Measurements from ENCODE around the gene ITGAE.
A peak's percentile ranks its signal among the peaks of the same experiment; 100 is the strongest.

The ITGAE gene

DNA sequence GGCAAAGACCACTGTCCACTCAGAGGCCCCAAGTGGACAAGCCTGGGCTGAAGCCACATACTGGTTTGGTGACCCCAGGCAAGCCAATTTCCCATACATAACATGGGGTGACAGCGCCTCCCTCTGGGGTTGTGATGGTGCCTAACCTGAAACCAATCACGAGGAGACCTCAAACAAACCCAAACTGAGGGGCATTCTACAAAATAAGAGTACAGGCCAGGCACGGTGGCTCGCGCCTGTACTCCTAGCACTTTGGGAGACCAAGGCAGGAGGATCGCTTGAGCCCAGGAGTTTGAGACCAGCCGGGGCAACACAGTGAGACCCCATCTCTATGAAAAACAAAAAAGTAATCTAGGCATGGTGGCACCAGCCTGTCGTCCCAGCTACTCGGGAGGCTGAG, 108.6 kb downstream of the ITGAE start:
- no peak for DNase-seq

DNA sequence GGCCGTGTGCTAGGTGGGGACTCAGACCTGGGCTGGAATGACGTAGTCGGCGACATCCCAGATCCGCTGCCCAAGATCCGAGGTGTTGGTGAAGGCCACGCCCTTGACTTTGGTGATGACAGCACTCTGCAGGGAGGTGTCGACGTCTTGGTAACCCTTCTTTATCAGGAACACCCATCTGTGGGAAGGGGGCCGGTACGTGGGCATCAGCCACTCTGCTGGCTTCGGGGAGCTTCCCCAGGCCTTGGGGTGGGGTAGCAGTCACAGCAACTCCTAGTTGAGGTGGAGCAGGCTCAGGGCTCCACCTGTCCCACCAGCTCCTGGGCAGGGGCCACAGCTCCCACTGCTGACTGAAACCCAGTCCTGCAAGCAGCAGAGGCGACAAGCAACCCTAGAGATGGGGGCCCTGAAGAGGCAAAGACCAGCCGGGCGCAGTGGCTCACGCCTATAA, 109.3 kb downstream of the ITGAE start:
- no peak for DNase-seq

DNA sequence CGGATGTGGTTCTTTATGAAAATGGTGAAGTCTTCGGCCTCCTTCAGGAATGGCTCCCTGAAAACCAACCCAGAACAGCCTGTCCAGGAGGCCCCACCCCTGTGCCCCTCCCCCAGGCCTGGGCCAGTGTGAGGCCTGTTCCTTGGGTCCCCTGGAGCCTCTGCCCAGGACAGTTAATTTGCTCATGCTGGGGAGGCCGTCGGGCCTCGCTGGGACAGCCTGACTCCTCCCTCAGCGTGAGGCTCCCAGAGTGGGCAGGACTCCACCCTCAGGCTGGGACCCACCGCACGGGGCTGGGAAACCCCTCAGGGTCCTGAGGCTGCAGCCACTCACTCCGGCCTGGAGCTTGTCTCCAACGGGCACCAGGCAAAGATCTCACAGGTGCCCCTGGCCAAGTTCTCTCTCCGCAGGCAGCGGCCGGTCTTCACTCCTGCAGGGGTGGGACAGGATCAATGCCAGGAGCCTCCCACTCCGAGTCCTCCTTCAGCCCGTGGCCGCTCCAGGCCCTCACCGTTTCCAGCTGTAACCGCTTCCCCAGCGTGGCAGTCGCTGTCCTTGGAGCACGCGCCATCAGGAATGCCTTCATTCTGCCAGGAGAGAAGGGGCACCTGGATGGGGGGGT, 110.8 kb downstream of the ITGAE start:
- no peak for DNase-seq

DNA sequence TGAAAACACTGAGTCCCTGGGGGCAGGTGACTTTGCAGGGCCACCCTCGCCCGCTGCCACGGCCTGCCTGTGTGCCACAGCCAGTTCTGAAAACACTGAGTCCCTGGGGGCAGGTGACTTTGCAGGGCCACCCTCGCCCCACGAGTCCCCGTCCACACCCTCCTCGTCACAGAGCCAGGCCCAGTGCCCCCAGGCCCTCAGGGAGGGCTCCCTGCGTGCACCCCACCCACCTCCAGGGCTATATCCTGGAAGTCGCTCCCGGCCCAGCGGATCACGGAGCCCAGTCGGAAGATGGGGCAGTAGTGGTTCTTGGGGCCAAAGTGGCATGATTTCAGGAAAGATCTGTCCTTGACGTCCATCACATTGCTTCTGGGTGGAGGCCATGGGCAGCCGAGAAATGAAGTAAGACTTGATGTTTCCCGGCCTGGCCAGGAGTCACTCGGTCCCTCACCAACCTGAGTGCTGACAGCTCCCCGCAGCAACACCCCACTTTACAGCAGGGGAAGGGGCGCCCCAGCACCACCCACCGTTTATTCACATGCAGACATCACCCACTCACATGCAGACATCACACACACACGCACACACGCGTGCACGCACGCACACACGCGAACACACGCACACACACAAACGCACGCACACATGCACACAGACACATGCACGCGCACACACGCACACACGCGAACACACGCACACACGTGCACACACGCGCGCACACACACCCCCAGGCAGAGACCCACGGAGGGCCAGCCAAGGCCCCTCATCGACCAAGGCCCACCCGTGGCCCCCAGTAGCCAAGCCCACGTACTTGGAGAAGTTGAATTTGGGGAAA, 111.5 kb downstream of the ITGAE start:
- no peak for DNase-seq

DNA sequence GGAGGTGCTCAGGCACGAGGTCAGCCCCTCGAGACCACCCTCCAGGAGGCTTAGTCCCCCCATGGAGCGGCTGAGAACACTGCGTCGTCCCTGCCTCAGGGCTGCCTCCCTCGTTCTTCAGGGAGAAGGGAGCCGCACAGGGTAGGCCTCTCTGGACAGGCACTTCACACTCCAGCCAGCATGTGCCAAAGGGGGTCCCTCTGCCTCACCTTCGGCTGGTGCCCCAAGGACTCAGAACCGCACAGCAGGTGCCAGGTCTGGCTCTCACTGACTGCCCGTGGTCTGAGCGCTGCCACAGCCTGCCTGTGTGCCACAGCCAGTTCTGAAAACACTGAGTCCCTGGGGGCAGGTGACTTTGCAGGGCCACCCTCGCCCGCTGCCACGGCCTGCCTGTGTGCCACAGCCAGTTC, 112.1 kb downstream of the ITGAE start:
- DNase-seq: no peak

DNA sequence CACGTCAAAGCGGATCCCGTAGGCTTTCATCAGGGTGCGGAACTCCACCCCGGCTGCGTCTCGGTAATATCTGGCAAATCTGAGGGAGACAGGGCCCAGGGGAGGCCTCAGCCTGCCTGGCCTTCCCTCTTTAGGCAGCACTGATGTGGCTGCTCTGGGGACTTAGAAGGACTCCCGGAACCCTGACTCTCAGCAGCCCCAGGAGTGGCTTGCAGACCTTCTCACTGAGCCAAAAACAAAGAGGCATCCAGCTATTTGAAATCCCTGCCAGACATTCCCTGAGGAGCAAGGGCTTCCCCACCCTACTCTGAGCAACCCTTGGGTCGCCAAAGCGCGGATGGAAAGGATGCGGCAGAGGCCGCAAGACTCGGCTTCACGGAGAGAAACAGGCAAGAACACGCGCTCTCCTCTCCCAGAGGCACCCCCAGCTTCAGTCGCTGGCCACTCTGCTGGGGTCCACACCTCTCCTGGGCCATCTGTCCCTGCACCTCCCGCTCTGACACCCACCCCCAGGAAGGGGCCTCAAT, 112.9 kb downstream of the ITGAE start:
- DNase-seq: no peak

DNA sequence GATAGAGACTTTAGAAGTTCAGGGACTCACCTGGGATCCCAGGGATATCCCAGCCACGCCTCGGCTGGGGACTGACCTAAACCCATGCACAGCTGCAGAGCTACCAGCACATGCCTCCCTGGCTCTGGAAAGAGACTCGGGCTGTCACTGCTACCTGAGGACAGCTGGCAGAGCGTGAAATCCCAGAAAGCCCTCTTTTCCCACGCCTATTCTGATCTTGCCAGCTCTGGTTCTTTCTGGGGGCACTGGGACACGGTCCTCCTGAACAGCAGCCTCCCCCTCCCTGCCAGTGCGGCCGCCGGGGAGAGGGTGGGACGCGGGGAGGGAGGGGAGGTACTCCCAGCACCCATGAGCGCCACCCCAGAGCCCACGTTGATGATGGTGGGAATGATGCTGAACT, 115.8 kb downstream of the ITGAE start:
- DNase-seq: no peak

DNA sequence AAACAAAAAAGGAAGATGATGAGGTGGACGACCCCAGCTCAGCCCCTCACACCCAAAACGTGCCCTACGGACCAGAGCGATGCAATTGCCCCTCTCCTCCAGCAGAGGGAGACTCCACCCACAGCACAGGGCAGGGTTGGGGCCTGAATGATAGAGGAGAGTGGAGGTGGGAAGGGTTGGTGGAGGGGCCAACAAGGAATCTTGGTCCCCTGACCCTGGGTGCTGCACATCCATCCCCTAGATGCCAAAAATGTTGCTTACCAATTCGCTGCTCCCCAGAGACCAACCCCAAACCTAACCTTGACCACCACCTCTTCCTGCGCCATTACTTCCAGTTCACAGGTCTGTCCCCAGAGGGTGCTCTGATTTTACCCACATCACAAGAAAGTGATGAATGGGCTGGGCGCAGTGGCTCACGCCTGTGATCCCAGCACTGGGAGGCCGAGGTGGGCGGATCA, 117.9 kb downstream of the ITGAE start:
- DNase-seq: no peak

DNA sequence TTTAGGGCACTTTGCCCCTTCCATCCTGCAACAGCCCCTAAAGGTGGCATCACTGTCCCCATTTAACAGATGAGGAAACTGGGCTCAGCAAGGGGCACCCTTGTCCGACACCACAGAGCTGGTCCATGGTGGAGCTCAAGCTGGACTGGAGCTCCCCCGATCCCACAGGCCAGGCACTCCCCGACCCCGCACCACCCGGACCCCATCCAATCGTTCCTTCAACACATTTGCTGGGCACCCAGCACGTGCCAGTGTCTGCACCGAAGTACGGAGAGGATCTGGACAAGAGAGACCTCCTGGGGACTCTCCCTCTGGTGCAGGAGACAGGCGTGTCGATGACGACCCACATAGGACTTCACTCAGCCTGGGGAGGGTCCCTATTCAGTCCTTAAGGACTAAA, 119.0 kb downstream of the ITGAE start:
- DNase-seq: no peak

DNA sequence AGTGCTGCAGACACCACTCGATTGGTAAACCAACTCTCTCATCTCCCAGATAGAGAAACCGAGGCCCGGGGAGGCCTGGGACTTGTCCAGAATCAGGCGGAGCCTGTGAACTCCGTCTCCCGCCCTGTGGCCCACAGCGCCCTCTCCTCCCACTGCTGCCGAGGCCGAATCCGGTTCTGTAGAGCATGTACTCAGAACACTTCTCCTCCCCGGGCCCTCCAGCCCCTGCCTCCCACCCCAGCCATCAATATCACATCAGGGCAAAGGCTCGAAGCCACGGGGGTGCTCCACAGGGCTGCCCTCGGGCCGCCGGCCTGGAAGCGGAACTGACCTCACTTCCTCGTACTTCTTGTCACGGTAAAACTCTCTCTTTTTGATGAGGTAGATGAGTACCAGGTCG, 119.4 kb downstream of the ITGAE start:
- no peak for DNase-seq

DNA sequence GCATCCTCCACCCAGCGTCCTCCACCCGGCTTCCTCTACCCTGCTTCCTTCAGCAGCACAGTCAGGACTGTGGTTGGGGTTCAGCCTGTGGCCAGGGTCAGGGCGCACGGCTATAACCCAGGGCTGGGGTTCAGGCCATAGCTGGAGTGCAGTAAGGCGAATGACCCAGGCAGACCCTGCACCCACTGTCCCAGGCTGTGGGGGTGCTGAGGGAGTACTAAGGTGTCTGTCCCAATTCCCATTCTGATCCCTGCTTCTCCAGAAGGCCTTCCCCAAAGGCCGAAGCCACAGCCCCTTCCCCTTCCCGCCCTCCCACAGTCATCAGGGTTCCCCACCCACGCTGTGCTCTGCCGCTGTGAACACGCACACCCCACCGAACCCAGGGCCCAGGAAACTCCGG, 119.9 kb downstream of the ITGAE start:
- no peak for DNase-seq

DNA sequence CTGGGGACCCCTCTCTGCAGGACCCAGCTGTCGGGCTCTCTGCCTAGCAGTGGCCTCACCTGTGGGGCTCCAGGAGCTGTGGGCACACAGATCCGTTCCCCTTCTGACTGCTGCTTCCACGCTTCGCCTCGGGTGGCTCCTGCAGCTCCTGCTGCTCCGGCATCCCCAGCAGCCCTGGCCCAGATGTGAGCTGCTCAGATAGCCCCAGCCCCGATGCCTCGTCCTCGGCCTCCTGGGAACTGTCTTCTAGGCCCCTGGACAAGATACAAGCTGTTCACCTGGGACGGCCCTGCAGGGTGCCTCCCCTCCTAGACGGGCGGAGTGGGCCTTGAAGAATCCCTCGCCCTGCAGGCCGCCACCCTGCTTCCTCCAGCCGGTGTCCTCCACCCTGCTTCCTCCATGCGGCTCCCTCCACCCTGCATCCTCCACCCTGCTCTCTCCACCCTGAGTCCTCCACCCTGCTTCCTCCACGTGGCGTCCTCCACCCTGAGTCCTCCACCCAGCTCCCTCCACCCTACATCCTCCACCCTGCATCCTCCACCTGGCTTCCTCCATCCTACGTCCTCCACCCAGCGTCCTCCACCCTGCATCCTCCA, 121.4 kb downstream of the ITGAE start:
- no peak for DNase-seq

DNA sequence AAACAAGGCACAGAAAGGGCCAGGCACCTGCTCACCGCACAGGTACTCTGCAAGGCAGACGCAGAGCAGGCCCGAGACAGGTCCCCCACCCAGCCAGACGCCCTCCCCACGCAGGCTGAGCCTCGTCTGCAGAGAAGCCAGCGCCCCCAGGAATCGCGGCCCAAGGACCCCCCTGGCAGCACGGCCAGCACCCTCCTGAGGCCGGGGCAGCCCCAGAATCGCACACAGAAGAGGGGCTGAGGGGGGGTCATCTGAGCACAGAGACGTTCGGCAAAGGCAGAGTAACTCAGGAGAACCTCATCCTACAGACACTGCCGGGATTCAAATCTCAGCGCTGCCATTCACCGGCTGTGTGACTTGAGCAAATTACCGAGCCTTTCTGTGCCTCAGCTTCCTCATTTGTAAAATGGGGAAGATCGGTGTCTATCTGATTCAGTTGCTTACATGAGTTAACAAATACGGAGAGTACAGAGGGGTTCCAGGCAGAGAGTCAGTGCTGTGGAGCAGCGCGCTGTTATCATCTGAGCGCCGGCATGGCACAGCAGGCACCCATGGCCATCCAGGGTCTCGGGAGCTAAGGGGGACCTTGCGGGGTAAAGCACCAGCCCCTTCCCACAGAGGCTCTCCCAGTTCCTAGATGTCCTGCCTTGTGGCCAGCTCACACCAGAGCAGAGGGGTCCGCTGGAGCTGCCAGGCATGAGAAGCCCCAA, 122.0 kb downstream of the ITGAE start:
- DNase-seq: no peak

DNA sequence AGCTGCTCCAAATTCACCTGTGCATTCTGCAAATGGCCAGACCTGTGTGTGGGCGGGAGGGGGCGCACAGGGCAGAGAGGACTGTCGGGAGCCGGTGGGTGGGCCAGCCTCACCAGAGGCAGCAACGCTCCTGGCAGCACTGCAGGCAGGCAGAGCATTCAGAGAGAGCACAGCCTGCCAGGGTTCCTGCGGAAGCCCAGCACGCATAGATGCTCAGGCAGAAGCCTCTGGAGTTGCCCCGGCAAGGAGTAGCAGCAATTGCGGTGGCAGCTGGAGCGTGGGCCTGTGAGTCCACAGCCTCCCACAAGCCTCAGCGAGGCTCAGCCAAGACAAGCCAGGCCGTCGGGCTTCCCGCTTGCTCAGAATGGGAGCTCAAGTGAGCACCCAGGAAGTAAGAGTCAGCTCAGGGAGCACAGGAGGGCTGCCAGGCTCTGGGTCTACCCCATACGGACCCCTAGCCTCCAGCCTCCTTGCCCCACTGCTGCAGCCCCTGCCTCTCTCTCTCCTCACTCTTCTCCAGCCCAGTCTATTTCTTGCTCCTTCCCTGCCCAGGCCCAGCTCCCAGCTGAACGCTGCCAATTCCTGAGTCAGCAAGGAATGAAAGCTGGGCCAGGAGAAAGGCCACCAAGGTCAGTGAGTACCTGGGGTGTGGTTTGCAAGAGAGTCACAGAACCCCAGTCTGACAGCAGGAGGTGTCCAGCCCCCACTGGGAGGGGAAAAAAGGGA, 122.7 kb downstream of the ITGAE start:
- DNase-seq: no peak

DNA sequence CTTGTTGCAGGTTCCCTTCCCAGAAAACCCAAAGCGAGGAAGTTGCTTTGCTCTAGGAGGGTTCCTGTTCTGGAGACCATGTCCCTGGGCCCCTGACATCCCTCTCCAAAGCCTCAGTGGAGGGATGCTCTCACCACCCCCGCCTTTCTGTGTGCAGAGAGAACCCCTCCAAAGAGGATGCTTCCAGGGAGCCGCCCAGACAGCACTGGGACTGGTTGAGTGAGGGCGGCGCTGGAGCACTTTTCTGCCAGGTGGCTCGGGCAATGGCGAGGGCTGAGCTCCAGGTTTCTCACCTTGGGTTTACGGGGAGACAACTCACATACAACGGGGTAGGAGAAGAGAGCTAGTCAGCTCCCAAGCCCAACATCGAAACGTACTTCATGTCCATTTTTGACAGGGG, 125.1 kb downstream of the ITGAE start:
- DNase-seq: no peak

DNA sequence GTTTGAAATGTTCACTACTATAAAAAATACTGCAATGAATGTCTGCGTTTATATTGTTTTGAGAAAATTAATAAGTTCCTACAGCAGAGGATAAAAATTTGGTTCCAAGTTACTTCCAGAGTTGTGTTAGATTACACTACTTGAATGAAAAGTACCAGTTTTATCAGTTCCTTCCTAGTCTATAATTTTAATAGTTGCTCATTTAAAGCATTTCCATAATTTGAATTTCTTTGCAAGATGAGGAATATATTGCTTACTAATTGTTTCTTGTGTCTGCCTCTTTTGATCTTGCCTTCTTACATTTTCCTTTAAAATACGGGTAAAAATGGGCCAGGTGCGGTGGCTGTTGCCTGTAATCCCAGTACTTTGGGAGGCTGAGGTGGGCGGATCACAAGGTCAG, 128.4 kb downstream of the ITGAE start:
- DNase-seq: no peak

DNA sequence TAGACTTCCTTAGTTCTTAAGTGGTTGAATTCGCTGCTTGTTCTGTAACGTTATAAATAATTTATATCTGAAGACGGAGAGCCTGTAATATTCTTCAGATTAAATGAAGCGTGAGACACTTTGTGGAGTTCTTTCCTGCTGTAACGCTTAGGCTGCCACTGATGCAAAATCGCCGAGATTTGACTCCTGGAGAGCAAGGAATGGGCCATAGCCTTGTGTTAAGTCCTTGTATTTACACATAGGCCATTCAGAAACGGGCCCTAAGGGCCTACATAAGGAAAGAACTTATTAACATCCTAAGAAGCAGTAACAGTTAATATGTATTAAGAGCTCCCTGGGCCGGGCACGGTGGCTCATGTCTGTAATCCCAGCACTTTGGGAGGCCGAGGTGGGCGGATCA, 131.4 kb downstream of the ITGAE start:
- no peak for DNase-seq

DNA sequence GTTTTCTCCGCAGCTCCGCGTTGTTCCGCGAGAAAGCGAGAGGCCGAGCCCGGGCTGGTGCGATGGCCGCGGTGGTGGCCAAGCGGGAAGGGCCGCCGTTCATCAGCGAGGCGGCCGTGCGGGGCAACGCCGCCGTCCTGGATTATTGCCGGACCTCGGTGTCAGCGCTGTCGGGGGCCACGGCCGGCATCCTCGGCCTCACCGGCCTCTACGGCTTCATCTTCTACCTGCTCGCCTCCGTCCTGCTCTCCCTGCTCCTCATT, 132.0 kb downstream of the ITGAE start:
- DNase-seq: no peak

DNA sequence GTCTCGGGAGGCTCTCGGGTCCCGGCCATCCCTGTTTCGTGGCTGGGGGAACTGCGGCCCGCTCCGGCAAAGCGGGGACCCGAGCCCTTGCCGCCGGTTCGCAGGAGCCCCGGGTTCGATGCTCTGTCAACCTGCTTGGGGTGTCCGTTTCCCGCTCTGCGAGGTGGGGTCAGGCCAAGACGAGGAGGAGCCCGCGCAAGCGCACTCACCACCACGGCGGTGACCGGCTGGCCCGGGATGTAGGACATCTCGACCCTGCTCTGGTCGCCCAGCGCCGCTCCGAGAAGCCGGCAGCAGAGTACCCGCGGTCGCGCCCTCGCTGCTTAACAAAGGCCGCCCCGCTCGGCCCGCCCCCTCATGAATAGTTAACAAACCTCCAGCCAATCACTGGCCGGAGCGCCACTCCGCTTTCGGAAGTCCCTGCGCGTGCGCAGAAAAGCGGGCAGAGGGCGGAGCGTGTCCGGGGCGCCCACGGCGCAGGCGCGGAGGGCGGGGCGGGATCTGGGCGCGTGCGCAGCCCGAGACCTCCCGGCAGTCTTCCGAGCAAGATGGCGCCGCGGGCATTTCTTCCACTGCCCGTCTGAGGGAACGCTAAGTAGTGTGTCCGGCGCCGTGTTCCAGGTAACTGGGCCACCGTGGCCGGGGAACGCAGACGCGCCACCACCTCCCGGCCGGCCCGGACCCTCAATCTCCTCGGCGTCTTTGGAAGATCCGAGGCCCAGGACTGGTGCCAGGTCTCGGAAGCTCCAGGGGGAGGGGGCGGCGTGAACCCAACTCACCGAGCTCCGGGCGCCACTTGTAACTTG, 132.5 kb downstream of the ITGAE start, which contains the start of the genes EMC6 and TAX1BP3:
EMC6 (plus strand) TSS at position 534 of the 806 bp plus-strand sequence. CDS start 335 bp downstream, outside the sequence.
TAX1BP3 (minus strand) TSS at position 300 of the 806 bp plus-strand sequence; CDS start at position 248, 52 bp downstream.
- peak; percentile 98 for DNase-seq

DNA sequence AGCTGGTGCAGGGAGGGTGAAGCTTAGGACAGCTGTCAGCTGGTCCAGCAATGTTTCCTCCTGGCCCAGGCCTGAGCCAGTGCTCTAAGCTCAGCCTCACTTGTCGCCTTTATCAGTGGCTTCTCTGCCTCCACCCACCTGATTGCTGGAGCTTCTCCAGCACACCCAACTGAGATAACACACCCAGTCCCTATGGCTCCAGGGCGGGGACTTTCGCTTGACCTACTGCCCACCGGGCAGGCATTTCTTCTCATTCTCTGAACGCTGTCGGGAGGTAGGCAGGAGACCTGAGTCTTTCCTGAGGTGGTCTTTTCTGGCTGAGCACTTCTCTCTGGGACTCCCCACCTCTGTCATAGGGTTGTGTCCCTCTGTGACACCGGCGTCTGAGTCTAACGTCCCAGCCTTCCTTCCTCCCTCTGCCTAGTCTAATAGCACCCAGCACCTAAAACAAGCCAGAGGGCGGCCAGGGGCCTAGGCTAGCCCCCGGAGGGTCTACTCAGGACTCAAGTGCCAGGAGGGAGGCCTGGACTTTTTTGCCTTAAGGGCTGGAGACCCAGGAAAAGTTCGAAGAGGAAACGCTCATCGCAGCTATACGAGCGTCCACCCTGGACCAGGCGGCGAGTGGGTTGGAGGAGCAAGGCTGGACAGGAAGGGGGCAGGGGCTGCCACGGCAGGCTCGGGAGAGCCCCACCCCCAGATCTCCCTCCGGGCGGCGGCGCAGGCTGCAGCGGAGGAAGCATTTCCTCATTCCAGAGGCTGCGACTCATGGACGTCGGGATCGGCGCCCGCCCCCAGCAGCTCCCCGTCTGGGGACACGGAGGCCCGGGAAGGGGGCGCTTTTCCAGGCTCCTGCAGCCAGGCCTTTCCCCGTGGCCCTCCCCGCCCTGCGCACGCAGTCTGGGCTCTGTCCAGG, 133.4 kb downstream of the ITGAE start:
- DNase-seq: no peak

Measured in activated gamma-delta T cell (primary cell).